K562 (cell line): Measurements from ENCODE around the gene LY6G6D.

ENCODE experiments used
- SMC3 ChIP-seq: conservative IDR thresholded peaks from 2 replicates; pipeline ENCODE4 v1.6.1; 2011; ENCODE audit warnings: low read depth, low read length, improper control_type of control experiment; ENCODE audit not compliant: insufficient read depth
- ZBTB1 ChIP-seq: sonication (generic); formaldehyde crosslinking; IDR thresholded peaks from 2 replicates; pipeline ENCODE4 v1.8.1; 2023; ENCODE audit warnings: missing genetic modification reagents, low read depth, mild to moderate bottlenecking, borderline replicate concordance
- ZSCAN29 ChIP-seq: fragments of 450-650 bp; IDR thresholded peaks from 2 replicates; pipeline ENCODE4 v1.6.1; 2017
- TF ChIP-seq, protein P1 (sequence below), 3 experiments: IDR thresholded peaks in 2 of 3; conservative IDR thresholded peaks in 1 of 3; 2 replicates each; pipeline ENCODE4 v1.5.1; 2011 to 2012; ENCODE audit warnings: low read length in 3 of 3, mild to moderate bottlenecking in 3 of 3, control low read depth in 2 of 3, improper control_type of control experiment in 1 of 3, inconsistent platforms in 1 of 3, low read depth in 1 of 3, mixed read lengths in 1 of 3, moderate library complexity in 1 of 3; ENCODE audit not compliant: insufficient read depth in 2 of 3

DNA sequence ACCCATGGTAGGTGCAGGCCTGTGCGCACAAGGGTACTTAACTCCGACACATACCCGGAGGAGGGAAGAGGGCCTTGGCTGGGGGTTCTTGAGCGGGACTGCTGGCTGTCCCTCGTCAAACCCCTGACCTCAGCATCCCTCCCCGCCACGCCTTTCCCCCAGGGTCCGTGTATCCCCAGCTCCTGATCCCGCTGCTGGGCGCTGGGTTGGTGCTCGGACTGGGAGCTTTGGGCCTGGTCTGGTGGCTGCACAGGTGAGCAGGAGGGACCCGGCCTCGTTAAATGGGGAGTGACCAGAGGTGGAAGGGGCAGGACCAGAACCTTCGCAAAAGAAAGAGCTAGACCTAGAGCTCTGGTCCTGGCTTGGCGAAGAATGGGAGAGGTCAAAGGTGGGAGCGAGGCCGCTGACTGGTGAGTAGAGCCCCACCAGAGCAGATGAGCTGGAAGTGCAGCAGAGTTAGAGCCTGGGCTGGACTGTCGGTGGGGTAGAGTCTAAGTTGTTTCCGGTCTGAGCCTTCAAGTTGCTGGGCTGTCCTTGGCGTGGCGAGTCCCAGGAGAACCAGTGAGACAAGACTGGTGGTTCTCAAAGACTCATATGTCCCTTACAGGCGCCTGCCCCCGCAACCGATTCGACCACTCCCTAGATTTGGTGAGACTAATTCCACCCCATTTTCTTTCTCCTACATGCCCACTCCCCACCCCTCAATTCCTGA, 9.0 kb downstream of the LY6G6D start:
- no peak for TF ChIP-seq SMC3
- no peak for TF ChIP-seq ZBTB1 (CRISPR knock-in tag)
- TF ChIP-seq, protein P1, sequence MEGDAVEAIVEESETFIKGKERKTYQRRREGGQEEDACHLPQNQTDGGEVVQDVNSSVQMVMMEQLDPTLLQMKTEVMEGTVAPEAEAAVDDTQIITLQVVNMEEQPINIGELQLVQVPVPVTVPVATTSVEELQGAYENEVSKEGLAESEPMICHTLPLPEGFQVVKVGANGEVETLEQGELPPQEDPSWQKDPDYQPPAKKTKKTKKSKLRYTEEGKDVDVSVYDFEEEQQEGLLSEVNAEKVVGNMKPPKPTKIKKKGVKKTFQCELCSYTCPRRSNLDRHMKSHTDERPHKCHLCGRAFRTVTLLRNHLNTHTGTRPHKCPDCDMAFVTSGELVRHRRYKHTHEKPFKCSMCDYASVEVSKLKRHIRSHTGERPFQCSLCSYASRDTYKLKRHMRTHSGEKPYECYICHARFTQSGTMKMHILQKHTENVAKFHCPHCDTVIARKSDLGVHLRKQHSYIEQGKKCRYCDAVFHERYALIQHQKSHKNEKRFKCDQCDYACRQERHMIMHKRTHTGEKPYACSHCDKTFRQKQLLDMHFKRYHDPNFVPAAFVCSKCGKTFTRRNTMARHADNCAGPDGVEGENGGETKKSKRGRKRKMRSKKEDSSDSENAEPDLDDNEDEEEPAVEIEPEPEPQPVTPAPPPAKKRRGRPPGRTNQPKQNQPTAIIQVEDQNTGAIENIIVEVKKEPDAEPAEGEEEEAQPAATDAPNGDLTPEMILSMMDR (IDR thresholded peaks at IDR 0.05 in 2 of 3, conservative IDR thresholded peaks at IDR 0.05 in 1 of 3; ENCODE audit: insufficient read depth in 2 of 3, low read depth in 1 of 3, low read length in 3 of 3): no peak
- TF ChIP-seq ZSCAN29: no peak
